Transverse colon (tissue), 4 donors: ENCODE measurements around the gene DLK2.

Source experiments
- EP300 ChIP-seq: sonication (generic); formaldehyde crosslinking; IDR thresholded peaks from one replicate; pipeline ENCODE4 v1.6.1; 2017; ENCODE audit warnings: antibody characterized with exemption, low read depth
- POLR2A ChIP-seq: fragments of 450-650 bp; IDR thresholded peaks from one replicate; pipeline ENCODE4 v1.6.1; 2016; ENCODE audit warnings: antibody characterized with exemption, mild to moderate bottlenecking, moderate library complexity
- POLR2AphosphoS5 ChIP-seq, 3 donors: sonication (generic); formaldehyde crosslinking; IDR thresholded peaks; one replicate each; pipeline ENCODE4 v1.6.1; 2016; ENCODE audit warnings: antibody characterized with exemption in 3 of 3
- TF ChIP-seq, protein P1 (sequence below), 5 experiments: fragments of 200-600 bp in 3 of 5; fragments of 450-650 bp in 2 of 5; sonication (generic) in 3 of 5; IDR thresholded peaks; 1 replicate in 2 of 5; 2 replicates in 3 of 5; pipeline ENCODE4 v1.5.1; 2016 to 2017; ENCODE audit warnings: antibody characterized with exemption in 5 of 5, inconsistent platforms in 3 of 5, mild to moderate bottlenecking in 2 of 5, moderate library complexity in 1 of 5

DNA sequence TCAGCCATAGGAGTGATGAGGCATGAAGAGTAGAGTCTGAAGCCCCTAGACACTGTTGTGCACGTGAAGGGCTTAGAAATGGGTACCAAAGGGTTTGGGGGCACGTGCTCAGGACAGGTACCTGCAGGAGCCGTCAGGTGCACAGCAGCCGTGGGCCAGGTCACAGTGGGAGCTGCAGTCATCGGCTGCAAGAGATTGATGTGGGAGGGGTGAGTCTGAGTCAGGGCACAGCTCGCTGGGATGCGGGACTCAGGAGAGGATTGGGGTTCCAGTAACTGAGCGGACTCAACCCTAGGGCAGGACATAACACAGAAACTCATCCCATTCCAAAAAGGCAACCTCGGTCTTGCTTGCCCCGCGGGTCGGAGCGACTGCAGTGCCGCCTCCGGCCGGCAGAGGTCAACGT, 1.1 kb downstream of the DLK2 start:
- TF ChIP-seq POLR2A (no peak), EP300 (no peak), POLR2AphosphoS5 (IDR thresholded peaks at IDR 0.05) (no peak)
- TF ChIP-seq, protein P1, sequence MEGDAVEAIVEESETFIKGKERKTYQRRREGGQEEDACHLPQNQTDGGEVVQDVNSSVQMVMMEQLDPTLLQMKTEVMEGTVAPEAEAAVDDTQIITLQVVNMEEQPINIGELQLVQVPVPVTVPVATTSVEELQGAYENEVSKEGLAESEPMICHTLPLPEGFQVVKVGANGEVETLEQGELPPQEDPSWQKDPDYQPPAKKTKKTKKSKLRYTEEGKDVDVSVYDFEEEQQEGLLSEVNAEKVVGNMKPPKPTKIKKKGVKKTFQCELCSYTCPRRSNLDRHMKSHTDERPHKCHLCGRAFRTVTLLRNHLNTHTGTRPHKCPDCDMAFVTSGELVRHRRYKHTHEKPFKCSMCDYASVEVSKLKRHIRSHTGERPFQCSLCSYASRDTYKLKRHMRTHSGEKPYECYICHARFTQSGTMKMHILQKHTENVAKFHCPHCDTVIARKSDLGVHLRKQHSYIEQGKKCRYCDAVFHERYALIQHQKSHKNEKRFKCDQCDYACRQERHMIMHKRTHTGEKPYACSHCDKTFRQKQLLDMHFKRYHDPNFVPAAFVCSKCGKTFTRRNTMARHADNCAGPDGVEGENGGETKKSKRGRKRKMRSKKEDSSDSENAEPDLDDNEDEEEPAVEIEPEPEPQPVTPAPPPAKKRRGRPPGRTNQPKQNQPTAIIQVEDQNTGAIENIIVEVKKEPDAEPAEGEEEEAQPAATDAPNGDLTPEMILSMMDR (IDR thresholded peaks at IDR 0.05): peak; percentile 92 to 97 (median 95)
